Measurements from ENCODE around the gene GAL3ST1. TPM values are rescaled to one million over a fixed set of nuclear protein-coding genes. Genes with fewer than 3 reads are reported as not detected.

GAL3ST1 gene
- polyA plus RNA-seq, 1 donor (not counting 4 experiments of a cell fraction or from before 2014, with no cell fraction given): not detected

DNA sequence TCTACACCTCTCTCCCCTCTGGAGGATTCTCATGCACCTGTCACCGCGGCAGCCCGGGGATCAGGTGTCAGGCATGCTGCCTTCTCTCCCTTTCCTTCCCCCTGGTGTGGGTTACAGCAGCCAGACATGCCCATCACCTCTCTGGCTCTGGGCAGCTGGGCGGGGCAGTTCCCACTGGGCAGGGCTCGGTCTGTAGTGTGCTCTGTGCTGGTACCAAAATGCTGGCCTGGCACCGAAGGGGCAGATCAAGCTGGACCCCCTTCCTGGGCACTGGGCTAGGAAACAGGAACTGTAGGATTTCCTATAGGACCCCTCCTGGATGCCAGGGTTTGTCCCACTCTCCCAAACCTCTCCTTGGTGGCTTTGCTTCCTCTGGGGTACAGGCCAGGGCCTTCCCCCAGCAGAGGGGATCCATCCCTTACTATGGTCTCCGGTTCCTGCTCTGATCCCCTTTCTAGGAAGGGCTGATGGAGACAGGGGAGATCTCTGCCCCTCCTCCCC lies 821 bp downstream of the GAL3ST1 start:
- no peak overlapping the region for H3K4me3 ChIP-seq (ENCODE audit: control insufficient read depth in 2 of 3, extremely low read depth in 1 of 3, insufficient read depth in 2 of 3, low read depth in 1 of 3, low read length in 3 of 3)
- H3K79me2 ChIP-seq (ENCODE audit: control insufficient read depth, insufficient read depth, low read length): no peaks in the 10 kb centered on the region
- dilution Hi-C loops (cut with MboI; ENCODE audit: extremely low pct_ligation_motif_present, low sequenced_read_pairs): no loop called here
- H3K4me1 ChIP-seq (ENCODE audit: control insufficient read depth, extremely low read depth, insufficient read depth, low read length): peaks cover 2% of the 10 kb centered on the region
- H3K9ac ChIP-seq (ENCODE audit: control insufficient read depth, extremely low read depth, insufficient read depth, low read length): no peak overlapping the region
- DNase-seq (ENCODE audit: low read depth, low spot score): no peak
- no peak for FAIRE-seq
- H3K4me2 ChIP-seq (ENCODE audit: control insufficient read depth, extremely low read depth, insufficient read depth, low read depth, low read length): no peak overlapping the region
- peaks cover 2% of the 10 kb centered on the region for H4K20me1 ChIP-seq (ENCODE audit: control insufficient read depth, extremely low read depth, insufficient read depth, low read length)
- no peaks in the 10 kb centered on the region for H3K9me1 ChIP-seq (ENCODE audit: control insufficient read depth, extremely low read depth, insufficient read depth, low read length)
- no peak overlapping the region for H2AFZ ChIP-seq (ENCODE audit: control insufficient read depth, low read length)
- H3K27ac ChIP-seq (ENCODE audit: control insufficient read depth, insufficient read depth, low read length): no peak overlapping the region
- peaks cover 4% of the 10 kb centered on the region for H3K27me3 ChIP-seq (ENCODE audit: control insufficient read depth, extremely low read depth, insufficient read depth, low read length)
- peaks cover 18 to 23% of the 10 kb centered on the region in 2 experiments for H3K36me3 ChIP-seq (ENCODE audit: control insufficient read depth in 2 of 2, extremely low read depth in 1 of 2, insufficient read depth in 2 of 2, low read length in 2 of 2)
- no peaks in the 10 kb centered on the region for H3K9me3 ChIP-seq (ENCODE audit: control insufficient read depth, low read depth, low read length)
- no peak for TF ChIP-seq EZH2 (IDR thresholded peaks at IDR 0.05; ENCODE audit: low read length)
- TF ChIP-seq, protein P1, sequence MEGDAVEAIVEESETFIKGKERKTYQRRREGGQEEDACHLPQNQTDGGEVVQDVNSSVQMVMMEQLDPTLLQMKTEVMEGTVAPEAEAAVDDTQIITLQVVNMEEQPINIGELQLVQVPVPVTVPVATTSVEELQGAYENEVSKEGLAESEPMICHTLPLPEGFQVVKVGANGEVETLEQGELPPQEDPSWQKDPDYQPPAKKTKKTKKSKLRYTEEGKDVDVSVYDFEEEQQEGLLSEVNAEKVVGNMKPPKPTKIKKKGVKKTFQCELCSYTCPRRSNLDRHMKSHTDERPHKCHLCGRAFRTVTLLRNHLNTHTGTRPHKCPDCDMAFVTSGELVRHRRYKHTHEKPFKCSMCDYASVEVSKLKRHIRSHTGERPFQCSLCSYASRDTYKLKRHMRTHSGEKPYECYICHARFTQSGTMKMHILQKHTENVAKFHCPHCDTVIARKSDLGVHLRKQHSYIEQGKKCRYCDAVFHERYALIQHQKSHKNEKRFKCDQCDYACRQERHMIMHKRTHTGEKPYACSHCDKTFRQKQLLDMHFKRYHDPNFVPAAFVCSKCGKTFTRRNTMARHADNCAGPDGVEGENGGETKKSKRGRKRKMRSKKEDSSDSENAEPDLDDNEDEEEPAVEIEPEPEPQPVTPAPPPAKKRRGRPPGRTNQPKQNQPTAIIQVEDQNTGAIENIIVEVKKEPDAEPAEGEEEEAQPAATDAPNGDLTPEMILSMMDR (optimal IDR thresholded peaks at IDR 0.05 in 1 of 3, IDR thresholded peaks at IDR 0.05 in 1 of 3, conservative IDR thresholded peaks at IDR 0.05 in 1 of 3; ENCODE audit: extremely low read depth in 1 of 3, insufficient read depth in 2 of 3, low read length in 3 of 3): no peak

DNA sequence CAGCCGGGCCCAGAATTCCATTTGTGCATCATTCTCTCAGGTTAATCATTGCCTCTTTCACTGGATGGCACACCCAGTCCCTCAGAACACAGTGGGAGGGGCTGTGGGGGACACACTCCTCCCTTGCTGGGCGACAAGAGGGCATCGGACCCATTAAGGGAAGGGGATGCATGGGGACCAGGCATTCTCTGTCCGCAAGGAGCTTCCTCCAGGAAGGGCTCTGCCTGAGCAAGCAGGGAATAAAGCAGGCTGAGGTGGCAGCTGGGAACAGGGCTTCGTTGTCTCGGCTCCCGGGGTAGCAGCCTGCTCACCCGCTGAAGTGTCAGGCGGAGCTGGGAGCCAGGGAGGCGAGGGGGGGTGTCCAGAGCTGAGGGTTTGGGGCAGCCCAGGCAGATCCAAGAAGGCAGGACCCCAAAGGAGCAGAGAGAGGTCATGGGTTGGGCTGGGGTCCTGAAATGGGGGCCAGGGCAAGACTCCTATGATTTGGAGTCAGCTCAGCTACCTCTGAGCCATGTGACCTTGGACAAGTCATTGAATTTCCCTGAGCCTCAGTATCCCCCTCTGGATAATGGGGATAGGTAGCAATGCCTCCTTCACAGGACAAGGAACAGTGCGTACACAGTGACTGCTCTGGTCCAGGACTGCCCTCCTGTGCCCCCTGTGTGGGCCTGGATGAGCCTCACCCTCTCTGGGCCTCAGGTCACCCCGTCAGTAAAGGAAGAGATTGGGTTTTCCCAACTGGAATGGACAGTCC lies 1.4 kb downstream of the GAL3ST1 start:
- dilution Hi-C loops (cut with MboI; ENCODE audit: extremely low pct_ligation_motif_present, low sequenced_read_pairs): no loop called here
- Histone ChIP-seq H3K9me3 (ENCODE audit: control insufficient read depth, low read depth, low read length) (no peaks in the 10 kb centered on the region), H3K9me1 (ENCODE audit: control insufficient read depth, extremely low read depth, insufficient read depth, low read length) (no peaks in the 10 kb centered on the region), H3K4me3 (ENCODE audit: control insufficient read depth in 2 of 3, extremely low read depth in 1 of 3, insufficient read depth in 2 of 3, low read depth in 1 of 3, low read length in 3 of 3) (no peak overlapping the region), H3K36me3 (ENCODE audit: control insufficient read depth in 2 of 2, extremely low read depth in 1 of 2, insufficient read depth in 2 of 2, low read length in 2 of 2) (peaks cover 16 to 18% of the 10 kb centered on the region in 2 experiments), H3K27ac (ENCODE audit: control insufficient read depth, insufficient read depth, low read length) (no peak overlapping the region), H3K27me3 (ENCODE audit: control insufficient read depth, extremely low read depth, insufficient read depth, low read length) (peaks cover 9% of the 10 kb centered on the region), H2AFZ (ENCODE audit: control insufficient read depth, low read length) (no peak overlapping the region), H4K20me1 (ENCODE audit: control insufficient read depth, extremely low read depth, insufficient read depth, low read length) (peaks cover 2% of the 10 kb centered on the region), H3K4me1 (ENCODE audit: control insufficient read depth, extremely low read depth, insufficient read depth, low read length) (peaks cover 2% of the 10 kb centered on the region), H3K9ac (ENCODE audit: control insufficient read depth, extremely low read depth, insufficient read depth, low read length) (no peak overlapping the region), H3K79me2 (ENCODE audit: control insufficient read depth, insufficient read depth, low read length) (no peaks in the 10 kb centered on the region), H3K4me2 (ENCODE audit: control insufficient read depth, extremely low read depth, insufficient read depth, low read depth, low read length) (no peak overlapping the region)
- DNase-seq (ENCODE audit: low read depth, low spot score) (no peak), FAIRE-seq (no peak)
- no peak for TF ChIP-seq EZH2 (IDR thresholded peaks at IDR 0.05; ENCODE audit: low read length)
- TF ChIP-seq, protein P1 (optimal IDR thresholded peaks at IDR 0.05 in 1 of 3, IDR thresholded peaks at IDR 0.05 in 1 of 3, conservative IDR thresholded peaks at IDR 0.05 in 1 of 3; ENCODE audit: extremely low read depth in 1 of 3, insufficient read depth in 2 of 3, low read length in 3 of 3): no peak

All from keratinocyte (primary cell).